HEK293 (cell line): ENCODE measurements around the gene DLX2.

Experiments
- CTCF ChIA-PET: fragments of 350-600 bp; formaldehyde crosslinking; extraction: SDS; loops from one replicate; lab custom pipeline; 2021; ENCODE audit warnings: antibody characterized with exemption; lab: Yijun Ruan, JAX
- POLR2A ChIA-PET: fragments of 300-600 bp; formaldehyde crosslinking; extraction: SDS; loops from one replicate; lab custom pipeline; 2020; ENCODE audit warnings: antibody characterized with exemption, inconsistent platforms; lab: Yijun Ruan, JAX
- H3K27ac ChIP-seq: fragments of 200-500 bp; sonication (Bioruptor generic); 2 replicates; pipeline ENCODE4 v1.5.1; 2014; ENCODE audit warnings: low read depth, low read length, control low read depth, inconsistent platforms; ENCODE audit errors: extremely low read depth
- H3K36me3 ChIP-seq, 2 experiments: fragments of 200-500 bp in 1 of 2; sonication (Bioruptor generic) in 1 of 2; 1 replicate in 1 of 2; 2 replicates in 1 of 2; pipeline ENCODE4 v1.5.1; 2014 to 2017; ENCODE audit warnings: inconsistent platforms in 2 of 2, low read length in 2 of 2; ENCODE audit not compliant: control insufficient read depth in 2 of 2, insufficient read depth in 1 of 2
- H3K4me1 ChIP-seq: fragments of 200-500 bp; sonication (Bioruptor generic); 2 replicates; pipeline ENCODE4 v1.5.1; 2014; ENCODE audit warnings: mild to moderate bottlenecking, low read length, inconsistent platforms; ENCODE audit not compliant: control insufficient read depth, insufficient read depth
- H3K4me3 ChIP-seq: 2 replicates; pipeline ENCODE4 v1.5.1; 2011; ENCODE audit warnings: low read depth, mild to moderate bottlenecking, control low read depth, low read length, moderate library complexity
- H3K9me3 ChIP-seq: fragments of 200-500 bp; sonication (Bioruptor generic); 2 replicates; pipeline ENCODE4 v1.5.1; 2014; ENCODE audit warnings: low read depth, low read length, inconsistent platforms; ENCODE audit not compliant: control insufficient read depth, insufficient read depth
- CTCF ChIP-seq: fragments of 450-650 bp; formaldehyde crosslinking; IDR thresholded peaks from 2 replicates; pipeline ENCODE4 v1.5.1; 2016; ENCODE audit warnings: missing biosample characterization, missing genetic modification characterization
- GLI4 ChIP-seq: fragments of 450-650 bp; formaldehyde crosslinking; IDR thresholded peaks from 2 replicates; pipeline ENCODE4 v1.5.1; 2016; ENCODE audit warnings: missing biosample characterization, missing genetic modification characterization
- GLIS1 ChIP-seq: fragments of 450-650 bp; formaldehyde crosslinking; IDR thresholded peaks from 2 replicates; pipeline ENCODE4 v1.5.1; 2016; ENCODE audit warnings: missing biosample characterization, missing genetic modification characterization
- IKZF3 ChIP-seq: fragments of 450-650 bp; IDR thresholded peaks from 2 replicates; pipeline ENCODE4 v1.5.0; 2018; ENCODE audit warnings: missing biosample characterization, mild to moderate bottlenecking, missing genetic modification characterization, moderate library complexity
- KLF8 ChIP-seq: fragments of 450-650 bp; formaldehyde crosslinking; IDR thresholded peaks from 2 replicates; pipeline ENCODE4 v1.5.1; 2016; ENCODE audit warnings: missing biosample characterization, missing genetic modification characterization
- MEIS1 ChIP-seq: sonication (generic); formaldehyde crosslinking; IDR thresholded peaks from 2 replicates; pipeline ENCODE4 v1.8.1; 2022; ENCODE audit warnings: missing genetic modification reagents, mild to moderate bottlenecking, borderline replicate concordance
- PRDM10 ChIP-seq: fragments of 450-650 bp; formaldehyde crosslinking; IDR thresholded peaks from 2 replicates; pipeline ENCODE4 v1.5.1; 2016; ENCODE audit warnings: missing biosample characterization, missing genetic modification characterization
- REPIN1 ChIP-seq: fragments of 450-650 bp; formaldehyde crosslinking; IDR thresholded peaks from 2 replicates; pipeline ENCODE4 v1.5.1; 2017; ENCODE audit warnings: missing biosample characterization, missing genetic modification characterization, low read depth
- SP2 ChIP-seq: fragments of 450-650 bp; formaldehyde crosslinking; IDR thresholded peaks from 2 replicates; pipeline ENCODE4 v1.5.1; 2016; ENCODE audit warnings: missing biosample characterization, missing genetic modification characterization
- WT1 ChIP-seq: fragments of 450-650 bp; formaldehyde crosslinking; IDR thresholded peaks from 2 replicates; pipeline ENCODE4 v1.5.1; 2016; ENCODE audit warnings: missing biosample characterization, missing genetic modification characterization
- YY2 ChIP-seq: fragments of 450-650 bp; formaldehyde crosslinking; IDR thresholded peaks from 2 replicates; pipeline ENCODE4 v1.5.1; 2016; ENCODE audit warnings: missing biosample characterization, missing genetic modification characterization
- ZBTB20 ChIP-seq: fragments of 450-650 bp; formaldehyde crosslinking; IDR thresholded peaks from 2 replicates; pipeline ENCODE4 v1.5.1; 2016; ENCODE audit warnings: missing biosample characterization, missing genetic modification characterization
- ZIC2 ChIP-seq: fragments of 450-650 bp; formaldehyde crosslinking; IDR thresholded peaks from 2 replicates; pipeline ENCODE4 v1.5.1; 2016; ENCODE audit warnings: missing biosample characterization, missing genetic modification characterization
- ZNF184 ChIP-seq: fragments of 450-650 bp; IDR thresholded peaks from 2 replicates; pipeline ENCODE4 v1.5.1; 2018; ENCODE audit warnings: missing biosample characterization, mild to moderate bottlenecking, missing genetic modification characterization
- ZNF239 ChIP-seq: fragments of 450-650 bp; formaldehyde crosslinking; IDR thresholded peaks from 2 replicates; pipeline ENCODE4 v1.5.1; 2016; ENCODE audit warnings: missing biosample characterization, missing genetic modification characterization
- ZNF302 ChIP-seq: fragments of 450-650 bp; formaldehyde crosslinking; IDR thresholded peaks from 2 replicates; pipeline ENCODE4 v1.5.1; 2016; ENCODE audit warnings: missing biosample characterization, missing genetic modification characterization, low read depth
- ZNF341 ChIP-seq: fragments of 450-650 bp; formaldehyde crosslinking; IDR thresholded peaks from 2 replicates; pipeline ENCODE4; 2016; ENCODE audit warnings: low read depth, missing biosample characterization, missing genetic modification characterization
- ZNF580 ChIP-seq: fragments of 450-650 bp; formaldehyde crosslinking; IDR thresholded peaks from 2 replicates; pipeline ENCODE4 v1.5.1; 2016; ENCODE audit warnings: missing biosample characterization, missing genetic modification characterization
- ZNF623 ChIP-seq: fragments of 450-650 bp; formaldehyde crosslinking; IDR thresholded peaks from 2 replicates; pipeline ENCODE4 v1.5.1; 2016; ENCODE audit warnings: missing biosample characterization, missing genetic modification characterization
- ZNF776 ChIP-seq: fragments of 450-650 bp; formaldehyde crosslinking; IDR thresholded peaks from 2 replicates; pipeline ENCODE4 v1.5.0; 2017; ENCODE audit warnings: missing biosample characterization, missing genetic modification characterization, borderline replicate concordance
- TF ChIP-seq, protein P1 (sequence below): fragments of 450-650 bp; formaldehyde crosslinking; IDR thresholded peaks from 2 replicates; pipeline ENCODE4; 2016; ENCODE audit warnings: missing biosample characterization, missing genetic modification characterization

The DLX2 gene

DNA sequence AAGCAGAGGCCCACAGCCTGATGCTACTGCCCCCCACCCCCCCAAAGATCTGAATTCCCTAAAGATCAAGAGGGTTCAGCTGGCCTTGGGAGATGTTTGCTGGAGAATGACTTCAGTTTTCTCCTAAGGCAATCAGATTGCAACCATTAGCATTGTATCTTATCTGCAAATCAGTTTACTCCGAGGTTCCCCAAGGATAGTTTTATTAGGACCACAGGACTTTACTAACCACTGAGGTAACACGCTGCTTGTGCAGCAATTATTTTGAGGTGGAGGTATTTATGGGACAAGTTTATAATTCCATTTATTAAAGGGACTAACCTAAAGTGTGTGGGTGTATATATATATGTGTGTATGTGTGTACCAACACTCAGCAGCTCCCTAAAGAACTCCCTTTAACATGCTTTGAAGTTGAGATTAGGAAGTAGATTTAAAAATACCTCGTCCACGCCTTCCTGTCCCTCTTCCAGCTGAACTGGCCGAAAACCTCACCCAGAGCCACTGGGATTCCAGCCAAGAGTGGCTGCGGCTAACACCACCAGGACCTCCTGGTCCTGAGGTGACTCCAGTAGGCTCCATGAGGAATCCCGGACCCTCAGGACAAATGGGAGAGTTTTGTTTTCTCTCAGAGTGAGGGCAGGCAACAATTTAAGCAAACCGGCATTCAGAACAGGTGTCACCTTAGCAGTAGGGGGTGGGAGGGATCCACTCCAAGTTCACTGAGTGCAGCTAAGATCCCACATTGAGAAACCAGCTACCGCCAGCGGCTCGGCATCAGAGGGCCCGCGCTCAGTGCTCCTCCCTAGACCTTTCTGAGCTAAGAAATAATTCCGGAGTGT is 20.4 kb downstream of the DLX2 start:
- ChIA-PET CTCF (interaction anchor here (0.6 kb wide), 1 partner anchor 998 kb away, joined by 4 read pairs; no protein-coding TSS in a partner anchor), POLR2A (interaction anchor here (1.2 to 7.5 kb wide), 2 partner anchors 14 to 20 kb away, joined by 3 to 147 read pairs; partner anchors contain the start of gene DLX2)
- H3K9me3 ChIP-seq: no peaks in the 10 kb centered on the region
- H3K4me1 ChIP-seq: no peaks in the 10 kb centered on the region; the same call in 1 of the 2 replicates
- TF ChIP-seq IKZF3 (0 out of 2 replicates have a peak, but pooled peaks have one; percentile 9), KLF8 (tag by site-specific recombination) (no peak), ZNF580 (no peak), ZIC2 (peak; percentile 61; the same call in 1 of the 2 replicates), GLIS1 (peak; percentile 74), ZNF776 (no peak), PRDM10 (no peak)
- no peak overlapping the region for H3K4me3 ChIP-seq
- peaks cover 0 to 2% of the 10 kb centered on the region in 2 experiments; a peak in 1 of 3 replicates for H3K36me3 ChIP-seq
- no peak overlapping the region for H3K27ac ChIP-seq

GRCh38 chr2:172081221-172082022 is 21.3 kb downstream of the DLX2 start:
- H3K9me3 ChIP-seq: no peaks in the 10 kb centered on the region
- TF ChIP-seq, protein P1, sequence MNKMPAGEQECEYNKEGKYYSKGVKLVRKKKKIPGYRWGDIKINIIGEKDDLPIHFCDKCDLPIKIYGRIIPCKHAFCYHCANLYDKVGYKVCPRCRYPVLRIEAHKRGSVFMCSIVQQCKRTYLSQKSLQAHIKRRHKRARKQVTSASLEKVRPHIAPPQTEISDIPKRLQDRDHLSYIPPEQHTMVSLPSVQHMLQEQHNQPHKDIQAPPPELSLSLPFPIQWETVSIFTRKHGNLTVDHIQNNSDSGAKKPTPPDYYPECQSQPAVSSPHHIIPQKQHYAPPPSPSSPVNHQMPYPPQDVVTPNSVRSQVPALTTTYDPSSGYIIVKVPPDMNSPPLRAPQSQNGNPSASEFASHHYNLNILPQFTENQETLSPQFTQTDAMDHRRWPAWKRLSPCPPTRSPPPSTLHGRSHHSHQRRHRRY (tag by site-specific recombination): no peak
- no peak for TF ChIP-seq SP2 (tag by site-specific recombination)
- no peak for TF ChIP-seq ZBTB20 (tag by site-specific recombination)
- no peak for TF ChIP-seq YY2 (tag by site-specific recombination)
- no peak for TF ChIP-seq MEIS1
- TF ChIP-seq ZNF341 (tag by site-specific recombination): no peak
- TF ChIP-seq CTCF: no peak
- TF ChIP-seq REPIN1 (tag by site-specific recombination): no peak
- TF ChIP-seq ZNF184 (tag by site-specific recombination): no peak
- no peak for TF ChIP-seq GLI4 (tag by site-specific recombination)
- no peak for TF ChIP-seq WT1 (tag by site-specific recombination)
- no peak for TF ChIP-seq ZNF302 (tag by site-specific recombination)
- TF ChIP-seq ZNF239 (tag by site-specific recombination): no peak
- no peak for TF ChIP-seq ZNF623
- H3K4me1 ChIP-seq: no peaks in the 10 kb centered on the region; the same call in 1 of the 2 replicates
- H3K4me3 ChIP-seq: no peak overlapping the region
- ChIA-PET POLR2A (interaction anchor here (7.5 kb wide), 1 partner anchor 15 kb away, joined by 147 read pairs; no protein-coding TSS in a partner anchor), CTCF (interaction anchor here (0.6 kb wide), 1 partner anchor 17 kb away, joined by 3 read pairs; no protein-coding TSS in a partner anchor)
- no peak overlapping the region for H3K27ac ChIP-seq
- no peaks in the 10 kb centered on the region for H3K36me3 ChIP-seq
